GM19351 (cell line): ENCODE measurements around the gene CDH24.
A peak's percentile ranks its signal among the peaks of the same experiment; 100 is the strongest.

ENCODE experiments used
- ATAC-seq: cut with Tn5 transposase; IDR thresholded peaks from one replicate; pipeline ENCODE4 v1.9.1; 2021; ENCODE audit warnings: mild to moderate bottlenecking, moderate library complexity; ENCODE audit not compliant: unreplicated experiment

Gene CDH24

GRCh38 chr14:23045419-23046357 is 11.6 kb downstream of the CDH24 start:
- ATAC-seq = no peak

GRCh38 chr14:23044840-23045239 is 12.5 kb downstream of the CDH24 start:
- ATAC-seq = no peak

GRCh38 chr14:23043754-23044153 is 13.6 kb downstream of the CDH24 start:
- no peak for ATAC-seq

- ATAC-seq = no peak
These were observed 14.2 kb downstream of the CDH24 start for GRCh38 chr14:23043145-23043544.

GRCh38 chr14:23042162-23042965 is 15.0 kb downstream of the CDH24 start, which contains the start of gene PSMB11:
Gene PSMB11, plus strand, starts transcription at chr14:23042212. Its CDS starts 14 bp downstream, at chr14:23042226.
- ATAC-seq = no peak

- ATAC-seq = no peak
These were observed 15.6 kb downstream of the CDH24 start for GRCh38 chr14:23041729-23042128.

GRCh38 chr14:23040100-23040499 is 17.2 kb downstream of the CDH24 start:
- ATAC-seq = no peak

GRCh38 chr14:23035303-23036144 is 21.8 kb downstream of the CDH24 start:
- ATAC-seq = no peak

GRCh38 chr14:23034498-23035302 is 22.6 kb downstream of the CDH24 start, which contains the start of gene PSMB5:
Gene PSMB5, minus strand, starts transcription at chr14:23034900. Its CDS starts 19 bp downstream, at chr14:23034881.
- peak; percentile 94 for ATAC-seq

- ATAC-seq = no peak
These were observed 23.4 kb downstream of the CDH24 start for GRCh38 chr14:23033801-23034497.

- ATAC-seq = no peak
These were observed 24.0 kb downstream of the CDH24 start for GRCh38 chr14:23033251-23033727.

- ATAC-seq = no peak
These were observed 26.4 kb downstream of the CDH24 start for GRCh38 chr14:23030936-23031335.

- no peak for ATAC-seq
These were observed 28.5 kb downstream of the CDH24 start for GRCh38 chr14:23028799-23029198.

- ATAC-seq = no peak
These were observed 32.0 kb downstream of the CDH24 start for GRCh38 chr14:23025151-23025814.

- ATAC-seq = no peak
These were observed 32.7 kb downstream of the CDH24 start for GRCh38 chr14:23024612-23025075.

- no peak for ATAC-seq
These were observed 33.5 kb downstream of the CDH24 start for GRCh38 chr14:23023795-23024152.

- ATAC-seq = no peak
These were observed 34.1 kb downstream of the CDH24 start for GRCh38 chr14:23023022-23023794.
